GM23338 (cell line): ENCODE results near the gene RAB12. TPM values are rescaled to one million over a fixed set of nuclear protein-coding genes. Genes with fewer than 3 reads are reported as not detected.

Experiments used
- ATAC-seq: fragments of 200-7000 bp; cut with Tn5 transposase; 3 replicates; pipeline ENCODE4 v1.9.1; 2020
- DNase-seq: peaks from one replicate; pipeline ENCODE4 v3.0.0-alpha.2; 2015; ENCODE audit warnings: low spot score
- H2AFZ ChIP-seq: fragments of 200-600 bp; sonication (generic); 2 replicates; pipeline ENCODE4 v1.8.0; 2016; ENCODE audit warnings: antibody characterized with exemption, mild to moderate bottlenecking, moderate library complexity
- H3F3A ChIP-seq: fragments of 200-600 bp; sonication (generic); replicated peaks from 2 replicates; pipeline ENCODE4 v1.8.0; 2017; ENCODE audit warnings: antibody characterized with exemption, mixed run types, low read depth
- H3K27ac ChIP-seq: fragments of 200-600 bp; sonication (generic); 2 replicates; pipeline ENCODE4 v1.6.1; 2016; ENCODE audit warnings: low read depth
- H3K27me3 ChIP-seq: fragments of 200-600 bp; sonication (generic); 2 replicates; pipeline ENCODE4 v1.8.0; 2016; ENCODE audit warnings: mild to moderate bottlenecking, mixed run types, moderate library complexity; ENCODE audit not compliant: insufficient read depth
- H3K36me3 ChIP-seq: fragments of 200-600 bp; sonication (generic); 2 replicates; pipeline ENCODE4 v1.8.0; 2016; ENCODE audit warnings: mild to moderate bottlenecking; ENCODE audit not compliant: insufficient read depth
- H3K4me1 ChIP-seq: fragments of 200-600 bp; sonication (generic); 2 replicates; pipeline ENCODE4 v1.8.0; 2016; ENCODE audit warnings: mild to moderate bottlenecking, moderate library complexity; ENCODE audit not compliant: insufficient read depth
- H3K4me2 ChIP-seq: fragments of 200-600 bp; sonication (generic); 2 replicates; pipeline ENCODE4 v1.7.1; 2017; ENCODE audit warnings: mixed run types
- H3K4me3 ChIP-seq: fragments of 200-600 bp; sonication (generic); 2 replicates; pipeline ENCODE4 v1.6.1; 2016; ENCODE audit warnings: mixed run types
- H3K79me2 ChIP-seq: fragments of 200-600 bp; sonication (generic); replicated peaks from 2 replicates; pipeline ENCODE4 v1.8.0; 2017; ENCODE audit warnings: mild to moderate bottlenecking; ENCODE audit not compliant: insufficient read depth
- H3K9me2 ChIP-seq: fragments of 200-600 bp; sonication (generic); 2 replicates; pipeline ENCODE4 v1.8.0; 2017; ENCODE audit not compliant: insufficient read depth
- H4K20me1 ChIP-seq: fragments of 200-600 bp; sonication (generic); replicated peaks from 2 replicates; pipeline ENCODE4 v1.8.0; 2017; ENCODE audit warnings: mild to moderate bottlenecking; ENCODE audit not compliant: insufficient read depth
- H3K27ac Mint-ChIP-seq: 2 replicates; pipeline ENCODE4 v1.8.0; 2020; ENCODE audit warnings: inconsistent platforms, mild to moderate bottlenecking, moderate library complexity, mixed read lengths
- H3K27me3 Mint-ChIP-seq: 3 replicates; pipeline ENCODE4 v1.8.0; 2022; ENCODE audit warnings: low read depth, mild to moderate bottlenecking, moderate library complexity, mixed read lengths, inconsistent platforms; ENCODE audit not compliant: insufficient read depth, poor library complexity
- H3K36me3 Mint-ChIP-seq: 3 replicates; pipeline ENCODE4 v1.8.0; 2021; ENCODE audit warnings: low read depth, mild to moderate bottlenecking, inconsistent platforms, moderate library complexity, mixed read lengths
- H3K4me1 Mint-ChIP-seq: 3 replicates; pipeline ENCODE4 v1.8.0; 2020; ENCODE audit warnings: mild to moderate bottlenecking, inconsistent platforms, mixed read lengths
- H3K4me3 Mint-ChIP-seq: 3 replicates; pipeline ENCODE4 v1.8.0; 2021; ENCODE audit warnings: moderate library complexity, mild to moderate bottlenecking, inconsistent platforms, mixed read lengths
- H3K9me3 Mint-ChIP-seq: 3 replicates; pipeline ENCODE4 v1.8.0; 2020; ENCODE audit warnings: moderate library complexity, mild to moderate bottlenecking, inconsistent platforms, mixed read lengths
- ETS1 ChIP-seq: IDR thresholded peaks from 2 replicates; pipeline ENCODE4 v1.6.1; 2016; ENCODE audit warnings: antibody characterized with exemption
- EZH2 ChIP-seq: fragments of 200-600 bp; sonication (generic); IDR thresholded peaks from one replicate; pipeline ENCODE4 v1.8.0; 2017; ENCODE audit warnings: antibody characterized with exemption, mild to moderate bottlenecking, low read depth; ENCODE audit not compliant: unreplicated experiment
- EZH2phosphoT487 ChIP-seq: fragments of 200-600 bp; sonication (generic); IDR thresholded peaks from one replicate; pipeline ENCODE4 v1.8.1; 2018; ENCODE audit warnings: antibody characterized with exemption; ENCODE audit not compliant: unreplicated experiment
- JUNB ChIP-seq: IDR thresholded peaks from one replicate; pipeline ENCODE4 v1.6.1; 2016; ENCODE audit warnings: antibody characterized with exemption; ENCODE audit not compliant: unreplicated experiment
- POLR2AphosphoS5 ChIP-seq: IDR thresholded peaks from 2 replicates; pipeline ENCODE4 v1.6.1; 2016; ENCODE audit warnings: antibody characterized with exemption, low read depth
- STAT1 ChIP-seq: IDR thresholded peaks from one replicate; pipeline ENCODE4 v1.6.1; 2016; ENCODE audit warnings: antibody characterized with exemption; ENCODE audit not compliant: unreplicated experiment
- ZNF114 ChIP-seq: fragments of 250-450 bp; sonication (Bioruptor Pico); IDR thresholded peaks from 2 replicates; pipeline ENCODE4 v1.5.0; 2020; ENCODE audit warnings: mild to moderate bottlenecking, moderate library complexity
- ZNF331 ChIP-seq: fragments of 250-450 bp; sonication (Bioruptor Pico); IDR thresholded peaks from 2 replicates; pipeline ENCODE4 v1.5.0; 2020; ENCODE audit warnings: low read depth, mild to moderate bottlenecking, moderate library complexity
- ZNF462 ChIP-seq: fragments of 250-450 bp; sonication (Bioruptor Pico); IDR thresholded peaks from 2 replicates; pipeline ENCODE4 v1.5.0; 2020; ENCODE audit warnings: mild to moderate bottlenecking, moderate library complexity
- polyA plus RNA-seq: library from polyadenylated mRNA; unstranded; fragments of >200 nt; fragmentation: Nextera tagmentation; extraction: Ambion mirVana; gene quantifications from 2 replicates; pipeline ENCODE4 v1.2.1, GENCODE V29; 2016
- total RNA-seq: library from RNA; depleted of rRNA; stranded (reverse); fragments of >200 nt; shearing (Covaris generic); gene quantifications from 2 replicates; pipeline ENCODE4 v1.2.3, GENCODE V29; 2014

Gene RAB12
- total and polyA plus RNA-seq, 2 experiments from 2014 or later = 16.7 to 80.4 TPM

- no peak for TF ChIP-seq ZNF462
- TF ChIP-seq STAT1 = no peak
- TF ChIP-seq POLR2AphosphoS5 = no peak
- no peak for TF ChIP-seq EZH2
- no peak for TF ChIP-seq ZNF331
- TF ChIP-seq ETS1 = no peak
These were observed 17.3 kb downstream of the RAB12 start (continued) for GRCh38 chr18:8626414-8627106.

- no peaks in the 10 kb centered on the region for H3K27me3 ChIP-seq
- H3K4me2 ChIP-seq = peak overlapping the region; percentile 14; the same call in 1 of the 2 replicates
- H3K4me3 Mint-ChIP-seq = no peak overlapping the region; the same call in 2 of the 3 replicates
- peaks cover 68% of the 10 kb centered on the region for H3K36me3 Mint-ChIP-seq
- no peaks in the 10 kb centered on the region; the same call in 1 of the 2 replicates for H3F3A ChIP-seq
- H3K4me1 Mint-ChIP-seq = peaks cover 89% of the 10 kb centered on the region
- no peaks in the 10 kb centered on the region for H3K9me2 ChIP-seq
- H3K27ac ChIP-seq = peak overlapping the region; percentile 29; the same call in 1 of the 2 replicates
- H3K27ac Mint-ChIP-seq = peak overlapping the region; percentile 93
- H2AFZ ChIP-seq = no peak overlapping the region
- H3K4me1 ChIP-seq = peaks cover 79% of the 10 kb centered on the region
- DNase-seq (no peak), ATAC-seq (peak; percentile 20)
- H4K20me1 ChIP-seq = no peaks in the 10 kb centered on the region
- no peaks in the 10 kb centered on the region for H3K36me3 ChIP-seq
- H3K9me3 Mint-ChIP-seq = no peaks in the 10 kb centered on the region
- H3K27me3 Mint-ChIP-seq = peaks cover 3% of the 10 kb centered on the region
- no peak overlapping the region for H3K4me3 ChIP-seq
- peaks cover 92% of the 10 kb centered on the region for H3K79me2 ChIP-seq
- TF ChIP-seq EZH2phosphoT487 = no peak
- TF ChIP-seq ZNF462 = no peak
- TF ChIP-seq ZNF114 (CRISPR knock-in tag) = no peak
- no peak for TF ChIP-seq JUNB
These were observed 17.9 kb downstream of the RAB12 start for GRCh38 chr18:8627107-8627472.
